GM23248 (cell line): ENCODE measurements around the gene PRSS53.

Source experiments
- EZH2 ChIP-seq: fragments of 200-600 bp; sonication (generic); IDR thresholded peaks from 2 replicates; pipeline ENCODE4 v1.6.1; 2018; ENCODE audit warnings: antibody characterized with exemption, mild to moderate bottlenecking; ENCODE audit not compliant: insufficient read depth, poor library complexity, severe bottlenecking
- EZH2phosphoT487 ChIP-seq: fragments of 200-600 bp; sonication (generic); IDR thresholded peaks from 2 replicates; pipeline ENCODE4 v1.6.1; 2018; ENCODE audit warnings: antibody characterized with exemption, moderate library complexity, mild to moderate bottlenecking, low read depth; ENCODE audit not compliant: insufficient read depth

DNA sequence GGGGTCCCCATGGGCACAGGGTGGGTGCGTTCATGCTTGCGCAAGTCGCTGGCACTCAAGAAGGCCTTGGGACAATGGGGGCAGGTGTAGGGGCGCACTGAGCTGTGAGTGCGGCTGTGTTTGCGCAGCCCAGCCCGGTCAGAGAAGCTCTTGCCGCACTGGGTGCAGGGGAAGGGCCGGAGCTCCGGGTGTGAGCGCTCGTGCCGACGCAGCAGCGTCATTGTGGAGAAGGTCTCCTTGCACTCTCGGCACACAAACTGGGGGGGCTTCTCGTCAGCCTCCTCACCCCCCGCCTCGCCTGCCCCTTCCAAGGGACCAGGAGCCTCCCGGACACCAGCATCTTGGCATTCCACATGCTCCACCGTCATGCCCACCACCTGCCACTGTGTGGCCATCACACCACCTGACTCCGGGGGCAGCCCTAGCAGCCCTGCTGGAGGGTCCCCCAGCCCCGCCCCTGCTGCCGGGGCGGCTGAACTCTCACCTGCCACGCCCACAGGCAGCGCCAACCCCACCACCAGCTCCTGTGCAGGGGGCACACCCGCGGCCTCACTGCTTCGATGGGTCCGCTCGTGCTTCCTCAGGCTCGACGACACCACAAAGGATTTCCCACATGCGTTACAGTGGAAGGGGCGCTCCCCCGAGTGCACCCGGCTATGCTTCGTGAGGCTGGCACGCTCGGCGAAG lies 27.5 kb downstream of the PRSS53 start:
- TF ChIP-seq EZH2phosphoT487 (no peak), EZH2 (no peak)
